HEK293 (cell line): Measurements from ENCODE around the gene TMEM140.

ENCODE experiments used
- KLF1 ChIP-seq: fragments of 450-650 bp; formaldehyde crosslinking; IDR thresholded peaks from 2 replicates; pipeline ENCODE4 v1.5.1; 2016; ENCODE audit warnings: missing biosample characterization, missing genetic modification characterization
- KLF10 ChIP-seq: fragments of 450-650 bp; IDR thresholded peaks from 2 replicates; pipeline ENCODE4 v1.5.1; 2018; ENCODE audit warnings: missing biosample characterization, mild to moderate bottlenecking, missing genetic modification characterization
- REST ChIP-seq: fragments of 450-650 bp; formaldehyde crosslinking; IDR thresholded peaks from 2 replicates; pipeline ENCODE4 v1.5.1; 2016; ENCODE audit warnings: missing biosample characterization, missing genetic modification characterization
- ZNF184 ChIP-seq: fragments of 450-650 bp; IDR thresholded peaks from 2 replicates; pipeline ENCODE4 v1.5.1; 2018; ENCODE audit warnings: missing biosample characterization, mild to moderate bottlenecking, missing genetic modification characterization
- ZNF501 ChIP-seq: fragments of 450-650 bp; formaldehyde crosslinking; IDR thresholded peaks from 2 replicates; pipeline ENCODE4 v1.5.1; 2016; ENCODE audit warnings: missing biosample characterization, missing genetic modification characterization
- ZNF530 ChIP-seq: fragments of 450-650 bp; formaldehyde crosslinking; IDR thresholded peaks from 2 replicates; pipeline ENCODE4 v1.5.1; 2016; ENCODE audit warnings: low read depth, missing biosample characterization, missing genetic modification characterization
- ZNF580 ChIP-seq: fragments of 450-650 bp; formaldehyde crosslinking; IDR thresholded peaks from 2 replicates; pipeline ENCODE4 v1.5.1; 2016; ENCODE audit warnings: missing biosample characterization, missing genetic modification characterization
- ZNF747 ChIP-seq: fragments of 450-650 bp; formaldehyde crosslinking; IDR thresholded peaks from 2 replicates; pipeline ENCODE4 v1.5.1; 2016; ENCODE audit warnings: missing biosample characterization, missing genetic modification characterization
- ZNF768 ChIP-seq: fragments of 450-650 bp; formaldehyde crosslinking; IDR thresholded peaks from 2 replicates; pipeline ENCODE4 v1.5.1; 2018; ENCODE audit warnings: missing biosample characterization, mild to moderate bottlenecking, missing genetic modification characterization
- ZNF792 ChIP-seq: fragments of 450-650 bp; formaldehyde crosslinking; IDR thresholded peaks from 2 replicates; pipeline ENCODE4 v1.5.1; 2016; ENCODE audit warnings: missing biosample characterization, missing genetic modification characterization
- TF ChIP-seq, protein P1 (sequence below): fragments of 450-650 bp; formaldehyde crosslinking; IDR thresholded peaks from 2 replicates; pipeline ENCODE4 v1.5.1; 2016; ENCODE audit warnings: missing biosample characterization, missing genetic modification characterization
- TF ChIP-seq, protein P2 (sequence below): fragments of 450-650 bp; formaldehyde crosslinking; IDR thresholded peaks from 2 replicates; pipeline ENCODE4 v1.5.1; 2016; ENCODE audit warnings: missing biosample characterization, missing genetic modification characterization
- TF ChIP-seq, protein P3 (sequence below): sonication (generic); formaldehyde crosslinking; IDR thresholded peaks from 2 replicates; pipeline ENCODE4 v1.8.1; 2022; ENCODE audit warnings: mild to moderate bottlenecking, moderate library complexity, missing genetic modification reagents

DNA sequence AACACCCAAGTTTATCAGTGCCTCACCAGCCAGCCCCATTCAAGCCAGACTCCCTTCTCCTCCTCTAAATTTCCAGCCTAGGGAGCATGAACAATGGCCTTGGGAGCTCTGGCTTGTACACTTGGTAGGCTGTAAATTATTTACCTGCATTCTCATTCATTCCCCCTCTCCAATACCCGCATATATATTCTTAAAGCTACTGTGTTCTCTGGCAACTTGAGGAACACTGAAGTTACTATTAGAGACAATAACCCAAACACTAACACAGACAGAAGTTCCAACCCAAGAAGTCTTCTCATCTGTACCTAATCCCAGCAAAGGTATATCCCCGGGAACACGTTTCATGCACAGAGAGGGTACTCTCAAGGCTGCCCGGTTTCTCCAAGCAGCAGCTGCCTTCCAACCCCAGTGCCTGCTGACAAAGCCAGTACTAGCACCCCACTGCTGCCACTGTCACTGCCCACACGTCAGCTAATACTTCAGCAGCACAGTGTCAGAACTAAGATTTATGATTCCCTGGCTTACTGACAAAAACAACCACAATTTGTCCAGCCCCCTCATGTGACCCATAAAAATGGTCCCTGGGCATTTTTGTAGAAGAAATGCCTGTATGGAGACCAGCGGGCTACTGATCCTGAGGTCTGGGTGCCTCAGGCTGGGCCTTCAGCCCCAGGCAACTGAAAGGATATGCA, 60.4 kb downstream of the TMEM140 start:
- TF ChIP-seq REST (tag by site-specific recombination): no peak
- TF ChIP-seq, protein P1, sequence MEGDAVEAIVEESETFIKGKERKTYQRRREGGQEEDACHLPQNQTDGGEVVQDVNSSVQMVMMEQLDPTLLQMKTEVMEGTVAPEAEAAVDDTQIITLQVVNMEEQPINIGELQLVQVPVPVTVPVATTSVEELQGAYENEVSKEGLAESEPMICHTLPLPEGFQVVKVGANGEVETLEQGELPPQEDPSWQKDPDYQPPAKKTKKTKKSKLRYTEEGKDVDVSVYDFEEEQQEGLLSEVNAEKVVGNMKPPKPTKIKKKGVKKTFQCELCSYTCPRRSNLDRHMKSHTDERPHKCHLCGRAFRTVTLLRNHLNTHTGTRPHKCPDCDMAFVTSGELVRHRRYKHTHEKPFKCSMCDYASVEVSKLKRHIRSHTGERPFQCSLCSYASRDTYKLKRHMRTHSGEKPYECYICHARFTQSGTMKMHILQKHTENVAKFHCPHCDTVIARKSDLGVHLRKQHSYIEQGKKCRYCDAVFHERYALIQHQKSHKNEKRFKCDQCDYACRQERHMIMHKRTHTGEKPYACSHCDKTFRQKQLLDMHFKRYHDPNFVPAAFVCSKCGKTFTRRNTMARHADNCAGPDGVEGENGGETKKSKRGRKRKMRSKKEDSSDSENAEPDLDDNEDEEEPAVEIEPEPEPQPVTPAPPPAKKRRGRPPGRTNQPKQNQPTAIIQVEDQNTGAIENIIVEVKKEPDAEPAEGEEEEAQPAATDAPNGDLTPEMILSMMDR: no peak
- TF ChIP-seq KLF1 (tag by site-specific recombination): no peak
- TF ChIP-seq ZNF792 (tag by site-specific recombination): no peak
- TF ChIP-seq ZNF580 (tag by site-specific recombination): no peak
- TF ChIP-seq ZNF184 (tag by site-specific recombination): no peak
- no peak; the same call in 1 of the 2 replicates for TF ChIP-seq KLF10 (tag by site-specific recombination)
- TF ChIP-seq ZNF768 (tag by site-specific recombination): no peak
- TF ChIP-seq, protein P2, sequence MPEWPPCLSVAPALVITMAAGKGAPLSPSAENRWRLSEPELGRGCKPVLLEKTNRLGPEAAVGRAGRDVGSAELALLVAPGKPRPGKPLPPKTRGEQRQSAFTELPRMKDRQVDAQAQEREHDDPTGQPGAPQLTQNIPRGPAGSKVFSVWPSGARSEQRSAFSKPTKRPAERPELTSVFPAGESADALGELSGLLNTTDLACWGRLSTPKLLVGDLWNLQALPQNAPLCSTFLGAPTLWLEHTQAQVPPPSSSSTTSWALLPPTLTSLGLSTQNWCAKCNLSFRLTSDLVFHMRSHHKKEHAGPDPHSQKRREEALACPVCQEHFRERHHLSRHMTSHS (tag by site-specific recombination): no peak
- TF ChIP-seq ZNF501: no peak
- no peak for TF ChIP-seq ZNF747
- no peak for TF ChIP-seq ZNF530
- TF ChIP-seq, protein P3, sequence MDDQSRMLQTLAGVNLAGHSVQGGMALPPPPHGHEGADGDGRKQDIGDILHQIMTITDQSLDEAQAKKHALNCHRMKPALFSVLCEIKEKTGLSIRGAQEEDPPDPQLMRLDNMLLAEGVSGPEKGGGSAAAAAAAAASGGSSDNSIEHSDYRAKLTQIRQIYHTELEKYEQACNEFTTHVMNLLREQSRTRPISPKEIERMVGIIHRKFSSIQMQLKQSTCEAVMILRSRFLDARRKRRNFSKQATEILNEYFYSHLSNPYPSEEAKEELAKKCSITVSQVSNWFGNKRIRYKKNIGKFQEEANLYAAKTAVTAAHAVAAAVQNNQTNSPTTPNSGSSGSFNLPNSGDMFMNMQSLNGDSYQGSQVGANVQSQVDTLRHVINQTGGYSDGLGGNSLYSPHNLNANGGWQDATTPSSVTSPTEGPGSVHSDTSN (CRISPR knock-in tag): no peak
